CD4-positive, alpha-beta T cell treated with Interleukin-6 for 4 hours (primary cell): ENCODE measurements around the gene OR10A2.
"Not testable (repeated sequence)": the region's sequence is repeated elsewhere in the genome, so short reads cannot be mapped to it uniquely, and the experiment has no call there.

ENCODE experiments used
- DNase-seq: peaks from one replicate; pipeline ENCODE4 v3.0.0-alpha.2; 2020; ENCODE audit warnings: mixed read lengths

The OR10A2 gene

GRCh38 chr11:6888830-6889229 lies 26.0 kb downstream of the OR10A2 start:
- DNase-seq = no peak

DNA sequence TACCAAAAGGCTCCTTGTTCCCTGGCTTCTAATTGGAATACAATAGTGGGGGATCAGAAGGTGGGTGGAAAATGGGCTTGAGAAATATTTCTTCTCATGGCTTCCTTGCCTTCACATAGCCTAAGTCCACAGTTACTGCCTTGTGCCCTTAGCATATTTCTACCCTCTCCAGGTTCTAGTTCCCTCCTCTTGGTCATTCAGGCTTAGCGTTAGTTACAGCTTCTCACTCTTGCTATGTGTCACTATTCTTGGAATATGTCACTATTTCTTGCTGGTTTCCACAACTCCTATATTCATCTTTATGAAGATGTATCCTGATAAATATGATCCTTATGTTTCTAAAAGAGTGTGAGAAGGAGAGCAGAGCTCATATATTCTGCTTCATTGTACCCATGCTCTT lies 27.0 kb downstream of the OR10A2 start:
- no peak for DNase-seq

- DNase-seq = no peak
Measured at GRCh38 chr11:6892400-6892799, 29.5 kb downstream of the OR10A2 start, which contains the start of gene OR2D2. Gene OR2D2 (minus strand): TSS chr11:6892500. CDS start chr11:6892500, 0 bp downstream.

GRCh38 chr11:6894097-6894496 lies 31.2 kb downstream of the OR10A2 start:
- DNase-seq = no peak

- DNase-seq = no peak
Measured at GRCh38 chr11:6895010-6895409, 32.2 kb downstream of the OR10A2 start.

- DNase-seq = no peak
Measured at GRCh38 chr11:6898911-6899310, 36.1 kb downstream of the OR10A2 start.

GRCh38 chr11:6900327-6900999 lies 37.6 kb downstream of the OR10A2 start:
- no peak for DNase-seq

DNA sequence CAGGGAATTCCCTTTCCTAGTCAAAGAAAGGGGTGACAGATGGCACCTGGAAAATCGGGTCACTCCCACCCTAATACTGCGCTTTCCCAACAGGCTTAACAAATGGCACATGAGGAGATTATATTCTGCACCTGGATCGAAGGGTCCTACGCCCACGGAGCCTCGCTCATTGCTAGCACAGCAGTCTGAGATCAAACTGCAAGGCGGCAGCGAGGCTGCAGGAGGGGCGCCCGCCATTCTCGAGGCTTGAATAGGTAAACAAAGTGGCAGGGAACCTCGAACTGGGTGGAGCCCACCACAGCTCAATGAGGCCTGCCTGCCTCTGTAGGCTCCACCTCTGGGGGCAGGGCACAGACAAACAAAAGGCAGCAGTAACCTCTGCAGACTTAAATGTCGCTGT lies 41.9 kb downstream of the OR10A2 start:
- not testable (repeated sequence) for DNase-seq

- DNase-seq = no peak
Measured at GRCh38 chr11:6911378-6911777, 48.5 kb downstream of the OR10A2 start.

DNA sequence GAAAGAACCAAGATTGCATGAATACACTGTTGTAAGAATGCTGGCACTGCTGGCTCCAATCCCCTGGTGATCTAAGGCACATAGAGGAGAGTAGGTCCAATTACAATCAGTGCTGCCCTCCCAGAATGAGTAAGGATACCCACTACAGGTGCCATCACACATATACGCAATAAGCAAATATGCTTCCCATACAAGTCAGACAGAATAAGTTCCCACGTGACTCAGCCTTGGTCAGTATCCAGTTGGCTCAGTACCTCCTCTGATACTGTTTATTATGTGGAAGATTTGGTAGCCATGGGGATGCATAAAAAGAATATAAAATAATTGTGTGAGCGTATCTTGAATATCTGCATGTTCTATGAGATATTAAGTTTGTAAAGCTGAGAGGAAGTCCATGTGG lies 49.1 kb downstream of the OR10A2 start:
- no peak for DNase-seq

DNA sequence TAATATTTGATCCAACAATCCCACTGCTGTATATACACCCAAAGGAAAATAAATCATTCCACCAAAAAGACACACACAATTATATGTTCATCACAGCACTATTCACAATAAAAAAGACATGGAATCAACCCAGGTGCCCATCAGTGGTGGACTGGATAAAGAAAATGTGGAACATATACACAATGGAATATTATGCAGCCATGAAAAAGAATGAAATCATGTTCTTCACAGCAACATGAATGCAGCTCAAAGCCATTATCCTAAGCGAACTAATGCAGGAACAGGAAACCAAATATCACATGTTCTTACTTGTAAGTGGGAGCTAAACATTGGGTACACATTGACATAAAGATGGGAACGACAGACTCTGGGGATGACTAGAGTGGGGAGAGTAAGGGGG lies 56.8 kb downstream of the OR10A2 start:
- no peak for DNase-seq

GRCh38 chr11:6920702-6921101 lies 57.8 kb downstream of the OR10A2 start, which contains the start of gene OR2D3:
Gene OR2D3 (plus strand): TSS chr11:6921002. CDS start chr11:6921002, 0 bp downstream.
- no peak for DNase-seq
